Neural cell (in vitro differentiated cells): ENCODE results near the gene RIN3. TPM values are rescaled to one million over a fixed set of nuclear protein-coding genes. Genes with fewer than 3 reads are reported as not detected.

Experiments
- H2AFZ ChIP-seq: fragments of 200-600, 300-800 bp; sonication (generic), shearing (Covaris generic); 2 replicates; pipeline ENCODE4 v1.6.0; 2014; ENCODE audit warnings: low read depth, mild to moderate bottlenecking, antibody characterized with exemption, low read length, moderate library complexity
- H3F3A ChIP-seq: fragments of 200-600 bp; shearing (Covaris generic); 2 replicates; pipeline ENCODE4 v1.6.1; 2016; ENCODE audit warnings: mild to moderate bottlenecking, moderate library complexity, mixed read lengths, antibody characterized with exemption, low read length; ENCODE audit not compliant: insufficient read depth, poor library complexity, severe bottlenecking
- H3K27ac ChIP-seq: fragments of 200-600, 300-800 bp; sonication (generic), shearing (Covaris generic); 2 replicates; pipeline ENCODE4 v1.5.1; 2014; ENCODE audit warnings: mild to moderate bottlenecking, low read length, moderate library complexity
- H3K27me3 ChIP-seq: fragments of 300-800, 200-600 bp; sonication (generic), shearing (Covaris generic); 2 replicates; pipeline ENCODE4 v1.6.0; 2014; ENCODE audit warnings: mild to moderate bottlenecking, low read depth, low read length, moderate library complexity; ENCODE audit not compliant: insufficient read depth
- H3K36me3 ChIP-seq: fragments of 300-800, 200-600 bp; sonication (generic), shearing (Covaris generic); 2 replicates; pipeline ENCODE4 v1.5.1; 2014; ENCODE audit warnings: mild to moderate bottlenecking, antibody characterized with exemption, low read length, moderate library complexity; ENCODE audit not compliant: insufficient read depth
- H3K4me2 ChIP-seq: fragments of 300-800, 200-600 bp; sonication (generic), shearing (Covaris generic); 2 replicates; pipeline ENCODE4 v1.6.0; 2014; ENCODE audit warnings: mild to moderate bottlenecking, low read length
- H3K4me3 ChIP-seq: fragments of 300-800, 200-600 bp; sonication (generic), shearing (Covaris generic); 2 replicates; pipeline ENCODE4 v1.5.1; 2014; ENCODE audit warnings: mild to moderate bottlenecking, low read length, moderate library complexity
- H3K79me2 ChIP-seq: fragments of 200-600 bp; shearing (Covaris generic); replicated peaks from 2 replicates; pipeline ENCODE4 v1.6.0; 2014; ENCODE audit warnings: mild to moderate bottlenecking, low read length, moderate library complexity; ENCODE audit not compliant: insufficient read depth
- H3K9ac ChIP-seq: fragments of 300-800, 200-600 bp; sonication (generic), shearing (Covaris generic); 2 replicates; pipeline ENCODE4 v1.6.1; 2016; ENCODE audit warnings: mild to moderate bottlenecking, low read length, mixed read lengths
- H3K9me2 ChIP-seq: fragments of 200-600 bp; shearing (Covaris generic); 2 replicates; pipeline ENCODE4 v1.6.1; 2016; ENCODE audit warnings: mild to moderate bottlenecking, low read length, mixed read lengths; ENCODE audit not compliant: insufficient read depth
- H3K9me3 ChIP-seq: fragments of 200-600, 300-800 bp; sonication (generic), shearing (Covaris generic); 2 replicates; pipeline ENCODE4 v1.6.1; 2016; ENCODE audit warnings: mild to moderate bottlenecking, mixed run types, low read length, moderate library complexity, mixed read lengths
- H4K20me1 ChIP-seq: fragments of 200-600 bp; shearing (Covaris generic); 2 replicates; pipeline ENCODE4 v1.6.1; 2016; ENCODE audit warnings: mild to moderate bottlenecking, mixed run types; ENCODE audit not compliant: insufficient read depth
- CTCF ChIP-seq: fragments of 450-650 bp; IDR thresholded peaks from 2 replicates; pipeline ENCODE4 v1.5.1; 2014; ENCODE audit warnings: antibody characterized with exemption, mild to moderate bottlenecking, moderate library complexity; ENCODE audit not compliant: poor library complexity, severe bottlenecking
- EP300 ChIP-seq: fragments of 450-650 bp; conservative IDR thresholded peaks from 2 replicates; pipeline ENCODE4 v1.6.1; 2014; ENCODE audit warnings: antibody characterized with exemption, mild to moderate bottlenecking, moderate library complexity; ENCODE audit not compliant: poor library complexity, severe bottlenecking
- EZH2 ChIP-seq: fragments of 200-600, 300-800 bp; shearing (Covaris generic), sonication (generic); IDR thresholded peaks from 2 replicates; pipeline ENCODE4 v1.6.1; 2014; ENCODE audit warnings: antibody characterized with exemption, low read length, borderline replicate concordance, mild to moderate bottlenecking; ENCODE audit not compliant: insufficient read depth, poor library complexity, severe bottlenecking
- MXI1 ChIP-seq: fragments of 450-650 bp; conservative IDR thresholded peaks from 2 replicates; pipeline ENCODE4 v1.6.1; 2014; ENCODE audit warnings: antibody characterized with exemption, mild to moderate bottlenecking; ENCODE audit not compliant: poor library complexity, severe bottlenecking
- POLR2AphosphoS5 ChIP-seq: IDR thresholded peaks from 2 replicates; pipeline ENCODE4 v1.6.1; 2012
- RAD21 ChIP-seq: fragments of 450-650 bp; conservative IDR thresholded peaks from 2 replicates; pipeline ENCODE4 v1.6.1; 2014; ENCODE audit warnings: antibody characterized with exemption, mild to moderate bottlenecking, moderate library complexity
- REST ChIP-seq: IDR thresholded peaks from 2 replicates; pipeline ENCODE4 v1.6.1; 2012; ENCODE audit warnings: borderline replicate concordance
- SMC3 ChIP-seq: fragments of 450-650 bp; conservative IDR thresholded peaks from 2 replicates; pipeline ENCODE4 v1.6.1; 2014; ENCODE audit warnings: antibody characterized with exemption, mild to moderate bottlenecking, moderate library complexity; ENCODE audit not compliant: poor library complexity
- TAF1 ChIP-seq: IDR thresholded peaks from 2 replicates; pipeline ENCODE4 v1.6.1; 2012; ENCODE audit warnings: low read depth
- polyA plus RNA-seq: library from polyadenylated mRNA; depleted of rRNA; stranded (reverse); fragments of >200 nt; gene quantifications from 2 replicates; pipeline ENCODE4 v1.2.3, GENCODE V29; 2014

RIN3 gene
- polyA plus RNA-seq, 1 donor from 2014 or later: not detected

GRCh38 chr14:92627707-92628215, 114.2 kb downstream of the RIN3 start:
- TF ChIP-seq CTCF: no peak
- TF ChIP-seq RAD21: no peak
- TF ChIP-seq REST: no peak
- no peak for TF ChIP-seq EZH2
- no peak for TF ChIP-seq POLR2AphosphoS5
- no peak for TF ChIP-seq TAF1
- TF ChIP-seq SMC3: no peak
- TF ChIP-seq MXI1: no peak
- TF ChIP-seq EP300: no peak
- Histone ChIP-seq H3K79me2 (no peaks in the 10 kb centered on the region), H4K20me1 (no peaks in the 10 kb centered on the region), H3K4me3 (no peak overlapping the region), H2AFZ (no peak overlapping the region), H3K9me3 (no peaks in the 10 kb centered on the region), H3F3A (no peaks in the 10 kb centered on the region), H3K36me3 (no peaks in the 10 kb centered on the region), H3K4me2 (no peak overlapping the region), H3K27me3 (no peaks in the 10 kb centered on the region), H3K9me2 (no peaks in the 10 kb centered on the region), H3K9ac (no peak overlapping the region), H3K27ac (no peak overlapping the region)

- Histone ChIP-seq H3K27me3 (no peaks in the 10 kb centered on the region), H2AFZ (no peak overlapping the region), H3K4me3 (no peak overlapping the region)
Measured at GRCh38 chr14:92628636-92629035, 115.1 kb downstream of the RIN3 start.

More at GRCh38 chr14:92628636-92629035, 115.1 kb downstream of the RIN3 start:
- Histone ChIP-seq H3K36me3 (no peaks in the 10 kb centered on the region), H3F3A (no peaks in the 10 kb centered on the region), H3K9ac (no peak overlapping the region), H3K4me2 (no peak overlapping the region), H4K20me1 (no peaks in the 10 kb centered on the region), H3K27ac (no peak overlapping the region), H3K79me2 (no peaks in the 10 kb centered on the region), H3K9me2 (no peaks in the 10 kb centered on the region), H3K9me3 (no peaks in the 10 kb centered on the region)
- no peak for TF ChIP-seq TAF1
- TF ChIP-seq POLR2AphosphoS5: no peak
- no peak for TF ChIP-seq RAD21
- TF ChIP-seq EZH2: no peak
- no peak for TF ChIP-seq MXI1
- no peak for TF ChIP-seq REST
- no peak for TF ChIP-seq EP300
- no peak for TF ChIP-seq SMC3
- TF ChIP-seq CTCF: no peak
